Liver (tissue), 3 donors: ENCODE measurements around the gene UMODL1.

ENCODE experiments used
- NR2F2 ChIP-seq: IDR thresholded peaks from 2 replicates; pipeline ENCODE4 v1.6.1; 2016; ENCODE audit warnings: antibody characterized with exemption
- YY1 ChIP-seq: IDR thresholded peaks from 2 replicates; pipeline ENCODE4 v1.6.1; 2016; ENCODE audit warnings: antibody characterized with exemption, mild to moderate bottlenecking
- TF ChIP-seq, protein P1 (sequence below): fragments of 150-350 bp; IDR thresholded peaks from 2 replicates; pipeline ENCODE4 v1.5.1; 2017; ENCODE audit warnings: improper control_type of control experiment, low read depth, low read length; ENCODE audit not compliant: missing input control
- donor health status: healthy.
- donor health status: healthy.

DNA sequence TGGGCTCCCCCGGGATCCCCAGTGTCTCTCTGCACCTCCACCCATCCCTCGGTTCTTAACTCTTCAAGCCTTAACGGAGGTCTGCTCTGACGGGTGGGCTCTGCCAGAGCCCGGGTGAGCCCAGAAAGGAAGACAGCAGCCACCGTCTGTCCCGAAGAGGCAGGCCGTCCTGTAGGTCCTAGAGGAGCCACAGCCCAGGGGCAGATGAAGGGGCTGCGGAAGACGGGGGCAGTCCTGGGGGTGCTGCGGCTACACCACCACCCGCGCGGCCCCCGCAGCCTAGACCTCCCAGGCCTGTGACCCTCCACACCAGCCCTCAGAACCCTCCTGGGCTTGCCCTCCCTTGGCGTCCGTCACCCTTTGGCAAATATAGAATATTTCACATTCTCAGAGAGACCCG lies 71.0 kb downstream of the UMODL1 start:
- TF ChIP-seq, protein P1, sequence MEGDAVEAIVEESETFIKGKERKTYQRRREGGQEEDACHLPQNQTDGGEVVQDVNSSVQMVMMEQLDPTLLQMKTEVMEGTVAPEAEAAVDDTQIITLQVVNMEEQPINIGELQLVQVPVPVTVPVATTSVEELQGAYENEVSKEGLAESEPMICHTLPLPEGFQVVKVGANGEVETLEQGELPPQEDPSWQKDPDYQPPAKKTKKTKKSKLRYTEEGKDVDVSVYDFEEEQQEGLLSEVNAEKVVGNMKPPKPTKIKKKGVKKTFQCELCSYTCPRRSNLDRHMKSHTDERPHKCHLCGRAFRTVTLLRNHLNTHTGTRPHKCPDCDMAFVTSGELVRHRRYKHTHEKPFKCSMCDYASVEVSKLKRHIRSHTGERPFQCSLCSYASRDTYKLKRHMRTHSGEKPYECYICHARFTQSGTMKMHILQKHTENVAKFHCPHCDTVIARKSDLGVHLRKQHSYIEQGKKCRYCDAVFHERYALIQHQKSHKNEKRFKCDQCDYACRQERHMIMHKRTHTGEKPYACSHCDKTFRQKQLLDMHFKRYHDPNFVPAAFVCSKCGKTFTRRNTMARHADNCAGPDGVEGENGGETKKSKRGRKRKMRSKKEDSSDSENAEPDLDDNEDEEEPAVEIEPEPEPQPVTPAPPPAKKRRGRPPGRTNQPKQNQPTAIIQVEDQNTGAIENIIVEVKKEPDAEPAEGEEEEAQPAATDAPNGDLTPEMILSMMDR, result no peak
- TF ChIP-seq NR2F2, result no peak
- no peak for TF ChIP-seq YY1
